Nephron (organoid): Measurements from ENCODE around the gene OLFML3.

Source experiments
- H3K27ac Mint-ChIP-seq, 3 experiments: 2 replicates each; pipeline ENCODE4 v1.8.0; 2020; ENCODE audit warnings: mixed read lengths in 3 of 3, mild to moderate bottlenecking in 2 of 3, moderate library complexity in 1 of 3
- H3K27me3 Mint-ChIP-seq: 2 replicates; pipeline ENCODE4 v1.8.0; 2021; ENCODE audit warnings: low read depth, mild to moderate bottlenecking, moderate library complexity, mixed read lengths
- H3K36me3 Mint-ChIP-seq: 2 replicates; pipeline ENCODE4 v1.8.0; 2020; ENCODE audit warnings: low read depth, mixed read lengths
- H3K4me1 Mint-ChIP-seq: 2 replicates; pipeline ENCODE4 v1.8.0; 2020; ENCODE audit warnings: mixed read lengths
- H3K4me3 Mint-ChIP-seq, 3 experiments: 2 replicates each; pipeline ENCODE4 v1.8.0; 2020; ENCODE audit warnings: mild to moderate bottlenecking in 3 of 3, mixed read lengths in 3 of 3, moderate library complexity in 2 of 3
- H3K9me3 Mint-ChIP-seq: 2 replicates; pipeline ENCODE4 v1.8.0; 2020; ENCODE audit warnings: mixed read lengths
- CTCF ChIP-seq, 3 experiments: fragments of 200-600 bp; sonication (generic); IDR thresholded peaks; one replicate each; pipeline ENCODE4 v1.5.0; 2021; ENCODE audit warnings: antibody characterized with exemption in 3 of 3; ENCODE audit not compliant: unreplicated experiment in 3 of 3

OLFML3 gene

GRCh38 chr1:113990530-113990929 is 11.3 kb downstream of the OLFML3 start:
- TF ChIP-seq CTCF (IDR thresholded peaks at IDR 0.05; ENCODE audit: unreplicated experiment in 3 of 3), result no peak
- Mint-ChIP-seq H3K27ac (no peak overlapping the region), H3K4me3 (no peak overlapping the region), H3K4me1 (peaks cover 12% of the 10 kb centered on the region), H3K9me3 (peaks cover 42% of the 10 kb centered on the region), H3K36me3 (peaks cover 33% of the 10 kb centered on the region), H3K27me3 (no peaks in the 10 kb centered on the region)

DNA sequence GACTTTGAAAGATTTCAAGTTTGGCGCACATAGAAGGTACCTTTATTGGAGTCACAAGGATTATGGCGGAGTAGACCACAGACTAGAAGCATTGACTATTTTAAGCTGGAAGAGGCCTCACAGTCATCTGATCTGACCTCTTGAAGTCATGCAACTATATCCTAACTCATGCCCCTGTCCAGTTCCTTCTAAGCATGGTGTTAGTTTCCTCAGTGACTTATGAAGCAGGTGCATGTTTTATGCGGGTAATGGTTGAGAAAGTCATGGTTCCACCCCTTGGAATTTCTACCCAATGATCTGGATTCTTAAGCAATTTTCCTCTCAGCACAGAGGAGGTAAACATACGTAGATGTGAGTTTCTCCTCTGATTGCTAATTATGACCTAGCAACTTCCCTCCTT is 11.7 kb downstream of the OLFML3 start:
- Mint-ChIP-seq H3K36me3 (peaks cover 31% of the 10 kb centered on the region), H3K9me3 (peaks cover 44% of the 10 kb centered on the region), H3K4me3 (no peak overlapping the region), H3K27ac (no peak overlapping the region), H3K4me1 (peaks cover 11% of the 10 kb centered on the region), H3K27me3 (no peaks in the 10 kb centered on the region)
- TF ChIP-seq CTCF (IDR thresholded peaks at IDR 0.05; ENCODE audit: unreplicated experiment in 3 of 3), result no peak

DNA sequence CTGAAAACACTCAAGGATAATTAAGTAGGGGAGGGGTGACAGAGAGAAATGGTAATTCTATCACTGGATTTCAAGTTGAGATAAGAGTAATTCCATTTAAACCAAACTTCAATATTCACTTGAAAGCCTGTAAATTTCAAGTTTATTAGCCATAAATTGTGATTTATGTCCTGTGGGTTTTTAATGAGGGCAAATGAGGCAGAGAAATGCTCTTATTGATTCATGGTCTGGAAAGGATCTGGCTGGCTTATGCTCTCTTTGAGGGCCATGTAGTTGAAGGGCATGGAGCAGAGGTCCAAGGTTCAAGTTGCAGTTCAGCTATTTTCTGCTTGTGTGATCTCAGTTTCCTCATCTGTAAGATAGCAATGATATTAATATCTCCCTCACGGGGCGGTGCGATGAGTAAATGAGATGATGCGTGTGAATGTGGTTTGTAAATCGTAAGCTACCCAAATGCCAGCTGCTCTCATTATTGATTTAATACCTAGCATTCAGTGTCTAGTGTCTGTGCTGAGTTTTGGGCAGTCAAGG is 12.3 kb downstream of the OLFML3 start:
- no peaks in the 10 kb centered on the region for H3K27me3 Mint-ChIP-seq
- H3K27ac Mint-ChIP-seq, result no peak overlapping the region
- TF ChIP-seq CTCF (IDR thresholded peaks at IDR 0.05; ENCODE audit: unreplicated experiment in 3 of 3), result no peak
- H3K4me1 Mint-ChIP-seq, result peaks cover 10% of the 10 kb centered on the region
- H3K4me3 Mint-ChIP-seq, result no peak overlapping the region
- peaks cover 29% of the 10 kb centered on the region for H3K36me3 Mint-ChIP-seq
- H3K9me3 Mint-ChIP-seq, result peaks cover 42% of the 10 kb centered on the region

DNA sequence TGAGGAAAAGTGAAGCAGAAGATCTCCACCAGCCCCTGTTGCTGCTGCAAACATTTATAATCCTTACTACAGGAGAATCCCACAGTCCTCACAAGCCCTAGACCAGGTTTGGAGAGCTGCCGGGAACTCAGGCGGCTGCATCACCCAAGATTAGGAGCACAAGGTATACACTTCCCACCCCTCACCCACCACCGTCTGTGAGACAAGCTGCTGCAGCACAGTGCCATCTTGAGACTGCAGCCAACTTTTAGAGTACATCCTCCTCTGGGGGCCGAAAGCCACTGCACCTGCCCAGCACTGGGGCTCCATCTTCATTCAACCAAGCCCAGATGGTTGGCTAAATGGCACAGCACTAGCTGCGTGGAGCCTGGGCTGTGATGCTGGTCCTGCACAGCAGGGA is 13.8 kb downstream of the OLFML3 start:
- Mint-ChIP-seq H3K4me3 (no peak overlapping the region), H3K27me3 (no peaks in the 10 kb centered on the region), H3K27ac (no peak overlapping the region), H3K9me3 (peaks cover 33% of the 10 kb centered on the region), H3K4me1 (peaks cover 10% of the 10 kb centered on the region), H3K36me3 (peaks cover 18% of the 10 kb centered on the region)
- TF ChIP-seq CTCF (IDR thresholded peaks at IDR 0.05; ENCODE audit: unreplicated experiment in 3 of 3), result no peak

- no peak overlapping the region for H3K27ac Mint-ChIP-seq
- H3K27me3 Mint-ChIP-seq, result no peaks in the 10 kb centered on the region
- TF ChIP-seq CTCF (IDR thresholded peaks at IDR 0.05; ENCODE audit: unreplicated experiment in 3 of 3), result no peak
- H3K36me3 Mint-ChIP-seq, result peaks cover 18% of the 10 kb centered on the region
- no peak overlapping the region for H3K4me3 Mint-ChIP-seq
- peaks cover 17% of the 10 kb centered on the region for H3K4me1 Mint-ChIP-seq
- peaks cover 35% of the 10 kb centered on the region for H3K9me3 Mint-ChIP-seq
These were observed 14.5 kb downstream of the OLFML3 start for GRCh38 chr1:113993766-113994165.

DNA sequence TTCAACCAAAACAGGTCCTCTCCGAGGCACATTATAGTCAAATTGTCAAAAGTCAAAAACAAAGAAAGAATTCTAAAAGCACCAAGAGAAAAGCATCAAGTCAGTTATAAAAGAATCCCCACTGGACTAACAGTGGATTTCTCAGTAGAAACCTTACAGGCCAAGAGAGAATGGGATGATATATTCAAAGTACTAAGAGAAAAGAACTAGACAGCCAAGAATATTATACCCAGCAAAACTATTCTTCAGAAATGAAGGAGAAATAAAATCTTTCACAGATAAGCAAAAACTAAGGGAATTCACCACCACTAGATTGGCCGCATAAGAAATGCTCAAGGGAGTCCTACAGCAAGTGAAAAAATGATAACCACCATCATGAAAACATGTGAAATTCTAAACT is 16.1 kb downstream of the OLFML3 start:
- peaks cover 18% of the 10 kb centered on the region for H3K36me3 Mint-ChIP-seq
- no peak for TF ChIP-seq CTCF (IDR thresholded peaks at IDR 0.05; ENCODE audit: unreplicated experiment in 3 of 3)
- peaks cover 31% of the 10 kb centered on the region for H3K4me1 Mint-ChIP-seq
- no peak overlapping the region for H3K4me3 Mint-ChIP-seq
- no peak overlapping the region for H3K27ac Mint-ChIP-seq
- peaks cover 26% of the 10 kb centered on the region for H3K9me3 Mint-ChIP-seq
- H3K27me3 Mint-ChIP-seq, result no peaks in the 10 kb centered on the region
